ENCODE data around the gene PHF21A. TPM values are rescaled to one million over a fixed set of nuclear protein-coding genes. Genes with fewer than 3 reads are reported as not detected.

PHF21A gene
- total RNA-seq, 2 experiments from 2014 or later, result 59.5 to 66.2 TPM

GRCh38 chr11:46075928-46076327 is 45.3 kb downstream of the PHF21A start:
- H3K9me3 Mint-ChIP-seq, result no peaks in the 10 kb centered on the region
- TF ChIP-seq CTCF (IDR thresholded peaks at IDR 0.05), result no peak
- H3K36me3 ChIP-seq (ENCODE audit: insufficient read depth, low read length), result peaks cover 18% of the 10 kb centered on the region
- CTCF ChIA-PET, result no interaction called here
- H3K36me3 Mint-ChIP-seq (ENCODE audit: low read depth), result peaks cover 53% of the 10 kb centered on the region
- H3K27me3 ChIP-seq (ENCODE audit: control insufficient read depth in 1 of 2, insufficient read depth in 2 of 2, low read length in 2 of 2), result no peaks in the 10 kb centered on the region
- no peaks in the 10 kb centered on the region for H3K4me1 ChIP-seq (ENCODE audit: insufficient read depth, low read length)
- intact Hi-C loops (cut with DNase I, micrococcal nuclease), result no loop called here
- H3K27ac Mint-ChIP-seq, result no peak overlapping the region
- no peaks in the 10 kb centered on the region for H3K4me1 Mint-ChIP-seq (ENCODE audit: low read depth)
- no peaks in the 10 kb centered on the region for H3K27me3 Mint-ChIP-seq
- H3K9me3 ChIP-seq (ENCODE audit: control insufficient read depth in 1 of 2, insufficient read depth in 1 of 2, low read length in 2 of 2), result no peaks in the 10 kb centered on the region
- ATAC-seq (ENCODE audit: poor library complexity) (no peak), DNase-seq (no peak)
- no peak overlapping the region for H3K27ac ChIP-seq (ENCODE audit: low read depth in 1 of 2, low read length in 2 of 2)
- POLR2A ChIA-PET, result no interaction called here
- H3K4me3 ChIP-seq (ENCODE audit: low read length), result no peak overlapping the region
- no peak overlapping the region for H3K4me3 Mint-ChIP-seq

- no peak overlapping the region for H3K27ac Mint-ChIP-seq
- H3K9me3 Mint-ChIP-seq, result no peaks in the 10 kb centered on the region
- no peaks in the 10 kb centered on the region for H3K27me3 Mint-ChIP-seq
- no peaks in the 10 kb centered on the region for H3K4me1 ChIP-seq (ENCODE audit: insufficient read depth, low read length)
- H3K4me1 Mint-ChIP-seq (ENCODE audit: low read depth), result no peaks in the 10 kb centered on the region
- peaks cover 48% of the 10 kb centered on the region for H3K36me3 Mint-ChIP-seq (ENCODE audit: low read depth)
- POLR2A ChIA-PET, result no interaction called here
- intact Hi-C loops (cut with DNase I, micrococcal nuclease), result no loop called here
- DNase-seq (no peak), ATAC-seq (ENCODE audit: poor library complexity) (no peak)
- no peaks in the 10 kb centered on the region for H3K9me3 ChIP-seq (ENCODE audit: control insufficient read depth in 1 of 2, insufficient read depth in 1 of 2, low read length in 2 of 2)
- no peaks in the 10 kb centered on the region for H3K27me3 ChIP-seq (ENCODE audit: control insufficient read depth in 1 of 2, insufficient read depth in 2 of 2, low read length in 2 of 2)
- peaks cover 15% of the 10 kb centered on the region for H3K36me3 ChIP-seq (ENCODE audit: insufficient read depth, low read length)
- TF ChIP-seq CTCF (IDR thresholded peaks at IDR 0.05), result no peak
- CTCF ChIA-PET, result no interaction called here
- no peak overlapping the region for H3K27ac ChIP-seq (ENCODE audit: low read depth in 1 of 2, low read length in 2 of 2)
- H3K4me3 Mint-ChIP-seq, result no peak overlapping the region
- no peak overlapping the region for H3K4me3 ChIP-seq (ENCODE audit: low read length)
Observed at GRCh38 chr11:46075168-46075567, 46.1 kb downstream of the PHF21A start.

- TF ChIP-seq CTCF (IDR thresholded peaks at IDR 0.05), result no peak
- POLR2A ChIA-PET, result no interaction called here
- no peak overlapping the region for H3K4me3 Mint-ChIP-seq
- CTCF ChIA-PET, result no interaction called here
- intact Hi-C loops (cut with DNase I, micrococcal nuclease), result no loop called here
- H3K4me1 Mint-ChIP-seq (ENCODE audit: low read depth), result peaks cover under 1% of the 10 kb centered on the region
- no peaks in the 10 kb centered on the region for H3K27me3 ChIP-seq (ENCODE audit: control insufficient read depth in 1 of 2, insufficient read depth in 2 of 2, low read length in 2 of 2)
- peaks cover 52% of the 10 kb centered on the region for H3K36me3 Mint-ChIP-seq (ENCODE audit: low read depth)
- H3K9me3 ChIP-seq (ENCODE audit: control insufficient read depth in 1 of 2, insufficient read depth in 1 of 2, low read length in 2 of 2), result no peaks in the 10 kb centered on the region
- no peak overlapping the region for H3K27ac Mint-ChIP-seq
- H3K36me3 ChIP-seq (ENCODE audit: insufficient read depth, low read length), result peaks cover 21% of the 10 kb centered on the region
- no peak overlapping the region for H3K27ac ChIP-seq (ENCODE audit: low read depth in 1 of 2, low read length in 2 of 2)
- no peaks in the 10 kb centered on the region for H3K9me3 Mint-ChIP-seq
- H3K27me3 Mint-ChIP-seq, result no peaks in the 10 kb centered on the region
- H3K4me3 ChIP-seq (ENCODE audit: low read length), result no peak overlapping the region
- H3K4me1 ChIP-seq (ENCODE audit: insufficient read depth, low read length), result no peaks in the 10 kb centered on the region
- DNase-seq, result no peak
- ATAC-seq (ENCODE audit: poor library complexity), result no peak
Observed at GRCh38 chr11:46073632-46074031, 47.6 kb downstream of the PHF21A start.

All from CD4-positive, alpha-beta T cell (primary cell).